Naive thymus-derived CD4-positive, alpha-beta T cell (primary cell): ENCODE measurements around the gene OSBPL5. TPM values are rescaled to one million over a fixed set of nuclear protein-coding genes. Genes with fewer than 3 reads are reported as not detected.
"Not testable (repeated sequence)": the region's sequence is repeated elsewhere in the genome, so short reads cannot be mapped to it uniquely, and the experiment has no call there.

ENCODE experiments used
- ATAC-seq: fragments of 150-1000 bp; cut with Tn5 transposase; 2 replicates; pipeline ENCODE4 v1.10.0; 2021; ENCODE audit warnings: mild to moderate bottlenecking, moderate library complexity
- CTCF ChIA-PET: fragments of 350-600 bp; sonication (Branson Sonifier 250); formaldehyde crosslinking; loops from one replicate; lab custom pipeline; 2021; ENCODE audit warnings: antibody characterized with exemption; lab: Charles Lee
- POLR2A ChIA-PET: fragments of 350-600 bp; sonication (Branson Sonifier 250); formaldehyde crosslinking; loops from one replicate; lab custom pipeline; 2021; ENCODE audit warnings: antibody characterized with exemption, inconsistent platforms; lab: Charles Lee
- DNase-seq, 9 donors: peaks; one replicate each; pipeline versions ENCODE4 v3.0.0 to v3.0.0-alpha.2; 2020 to 2022; ENCODE audit warnings: mixed read lengths in 1 of 9
- H3K27ac ChIP-seq: one replicate; pipeline ENCODE4 v1.7.0; 2013; ENCODE audit warnings: mild to moderate bottlenecking, low read depth, low read length, moderate library complexity
- H3K27me3 ChIP-seq, 2 donors: one replicate each; pipeline ENCODE4 v1.7.0; 2013; ENCODE audit warnings: low read length in 2 of 2, mild to moderate bottlenecking in 2 of 2, moderate library complexity in 2 of 2; ENCODE audit not compliant: control insufficient read depth in 2 of 2, insufficient read depth in 2 of 2
- H3K36me3 ChIP-seq, 3 experiments: 1 replicate in 2 of 3; 2 replicates in 1 of 3; pipeline ENCODE4 v1.7.0; 2013; ENCODE audit warnings: low read length in 3 of 3, mild to moderate bottlenecking in 3 of 3, moderate library complexity in 1 of 3; ENCODE audit not compliant: insufficient read depth in 3 of 3, control insufficient read depth in 2 of 3
- H3K4me1 ChIP-seq, 2 donors: one replicate each; pipeline ENCODE4 v1.7.0; 2013; ENCODE audit warnings: low read length in 2 of 2, mild to moderate bottlenecking in 2 of 2, moderate library complexity in 1 of 2; ENCODE audit not compliant: control insufficient read depth in 2 of 2, insufficient read depth in 2 of 2
- H3K4me3 ChIP-seq: 2 replicates; pipeline ENCODE4 v1.7.0; 2013; ENCODE audit warnings: mild to moderate bottlenecking, low read length
- H3K9me3 ChIP-seq, 3 experiments: 1 replicate in 2 of 3; 2 replicates in 1 of 3; pipeline ENCODE4 v1.7.0; 2013; ENCODE audit warnings: low read length in 3 of 3; ENCODE audit not compliant: control insufficient read depth in 2 of 3
- H3K27ac Mint-ChIP-seq, 9 donors: one replicate each; pipeline ENCODE4 v1.8.0; 2020 to 2022; ENCODE audit warnings: mixed read lengths in 9 of 9, mild to moderate bottlenecking in 8 of 9, moderate library complexity in 5 of 9, inconsistent platforms in 2 of 9
- H3K27me3 Mint-ChIP-seq, 5 donors: one replicate each; pipeline ENCODE4 v1.8.0; 2021 to 2022; ENCODE audit warnings: mixed read lengths in 5 of 5, mild to moderate bottlenecking in 1 of 5
- H3K36me3 Mint-ChIP-seq, 5 donors: one replicate each; pipeline ENCODE4 v1.8.0; 2020 to 2022; ENCODE audit warnings: mixed read lengths in 5 of 5, mild to moderate bottlenecking in 3 of 5, inconsistent platforms in 1 of 5
- H3K4me1 Mint-ChIP-seq, 7 donors: one replicate each; pipeline ENCODE4 v1.8.0; 2020 to 2022; ENCODE audit warnings: mixed read lengths in 7 of 7, mild to moderate bottlenecking in 3 of 7, inconsistent platforms in 1 of 7
- H3K4me3 Mint-ChIP-seq, 10 donors: one replicate each; pipeline ENCODE4 v1.8.0; 2020 to 2022; ENCODE audit warnings: mild to moderate bottlenecking in 10 of 10, mixed read lengths in 10 of 10, moderate library complexity in 6 of 10, inconsistent platforms in 2 of 10
- H3K9me3 Mint-ChIP-seq, 11 donors: one replicate each; pipeline ENCODE4 v1.8.0; 2020 to 2022; ENCODE audit warnings: mixed read lengths in 11 of 11, mild to moderate bottlenecking in 4 of 11, inconsistent platforms in 1 of 11, moderate library complexity in 1 of 11
- intact Hi-C, 2 donors: fragments of 100-400 bp; cut with micrococcal nuclease; formaldehyde crosslinking; loops; one replicate each; pipeline ENCODE4 v1.15.1; 2023
- polyA plus RNA-seq, 2 donors: library from polyadenylated mRNA; unstranded; fragments of 300-500 nt; fragmentation: Illumina TruSeq; gene quantifications; one replicate each; pipeline ENCODE4 v1.2.3, GENCODE V29; 2021
- total RNA-seq, 6 experiments: library from RNA in 5 of 6; stranded (reverse) in 5 of 6; gene quantifications; 1 replicate in 5 of 6; 2 replicates in 1 of 6; pipeline ENCODE4 v1.2.3 and lab custom pipeline; 2021 to 2026

OSBPL5 gene
- total and polyA plus RNA-seq, 7 experiments from 2014 or later = 0.51 to 76.7 (median 5.5) TPM

- H3K27ac ChIP-seq = no peak overlapping the region
- intact Hi-C loops = no loop called here
- peaks cover 0 to 3% (median 0%) of the 10 kb centered on the region in 3 experiments for H3K9me3 ChIP-seq
- ATAC-seq (no peak), DNase-seq (no peak)
- Mint-ChIP-seq H3K4me1 (peaks cover 4 to 32% (median 18%) of the 10 kb centered on the region in 7 donors), H3K9me3 (peaks cover 6 to 18% (median 11%) of the 10 kb centered on the region in 11 donors), H3K36me3 (peaks cover 0 to 6% (median 0%) of the 10 kb centered on the region in 5 donors), H3K27ac (peak overlapping the region in 1 of 9 donors; percentile 23), H3K4me3 (peak overlapping the region in 2 of 10 donors; percentile 58 to 87), H3K27me3 (peaks cover 0 to 25% (median 14%) of the 10 kb centered on the region in 5 donors)
- no peaks in the 10 kb centered on the region for H3K27me3 ChIP-seq
- ChIA-PET POLR2A (no interaction called here), CTCF (no interaction called here)
- H3K4me3 ChIP-seq = no peak overlapping the region
- no peaks in the 10 kb centered on the region for H3K36me3 ChIP-seq
- H3K4me1 ChIP-seq = peaks cover 0 to 15% of the 10 kb centered on the region in 2 donors
Observed at GRCh38 chr11:3171931-3172560, 6.9 kb upstream of the OSBPL5 start.

- no peak overlapping the region for H3K4me3 ChIP-seq
- peaks cover 4 to 32% (median 18%) of the 10 kb centered on the region in 7 donors for H3K4me1 Mint-ChIP-seq
- peaks cover 0 to 6% (median 0%) of the 10 kb centered on the region in 5 donors for H3K36me3 Mint-ChIP-seq
- H3K27me3 ChIP-seq = no peaks in the 10 kb centered on the region
- H3K36me3 ChIP-seq = no peaks in the 10 kb centered on the region
- H3K27ac ChIP-seq = no peak overlapping the region
- intact Hi-C loops = no loop called here
- DNase-seq = no peak
- H3K9me3 Mint-ChIP-seq = peaks cover 0 to 8% (median 6%) of the 10 kb centered on the region in 11 donors
- ChIA-PET POLR2A (no interaction called here), CTCF (no interaction called here)
- H3K27me3 Mint-ChIP-seq = peaks cover 0 to 23% (median 14%) of the 10 kb centered on the region in 5 donors
- peak overlapping the region in 6 of 10 donors; percentile 18 to 87 (median 30) for H3K4me3 Mint-ChIP-seq
- no peaks in the 10 kb centered on the region for H3K9me3 ChIP-seq
- H3K27ac Mint-ChIP-seq = peak overlapping the region in 3 of 9 donors; percentile 36 to 71 (median 52)
- ATAC-seq = no peak
- H3K4me1 ChIP-seq = peaks cover 0 to 21% of the 10 kb centered on the region in 2 donors
Observed at GRCh38 chr11:3170756-3171650, 5.9 kb upstream of the OSBPL5 start.

GRCh38 chr11:3170044-3170755, 5.1 kb upstream of the OSBPL5 start:
- Histone ChIP-seq H3K27ac (no peak overlapping the region), H3K4me1 (peaks cover 0 to 29% of the 10 kb centered on the region in 2 donors), H3K27me3 (no peaks in the 10 kb centered on the region), H3K36me3 (no peaks in the 10 kb centered on the region), H3K4me3 (no peak overlapping the region), H3K9me3 (no peaks in the 10 kb centered on the region)
- DNase-seq (no peak), ATAC-seq (no peak)
- POLR2A ChIA-PET = no interaction called here
- Mint-ChIP-seq H3K36me3 (no peaks in the 10 kb centered on the region), H3K27ac (peak overlapping the region in 4 of 9 donors; percentile 1 to 75 (median 33)), H3K4me1 (peaks cover 8 to 37% (median 23%) of the 10 kb centered on the region in 7 donors), H3K4me3 (peak overlapping the region; percentile 55 to 87 (median 82)), H3K27me3 (peaks cover 0 to 29% (median 11%) of the 10 kb centered on the region in 5 donors), H3K9me3 (peaks cover 0 to under 1% (median 0%) of the 10 kb centered on the region in 11 donors)
- CTCF ChIA-PET = no interaction called here
- intact Hi-C loops = no loop called here

GRCh38 chr11:3169255-3170043, 4.3 kb upstream of the OSBPL5 start:
- Mint-ChIP-seq H3K36me3 (no peaks in the 10 kb centered on the region), H3K9me3 (no peaks in the 10 kb centered on the region), H3K27ac (peak overlapping the region in 4 of 9 donors; percentile 1 to 75 (median 25)), H3K4me3 (peak overlapping the region; percentile 55 to 87 (median 82)), H3K27me3 (peaks cover 0 to 29% (median 11%) of the 10 kb centered on the region in 5 donors), H3K4me1 (peaks cover 8 to 37% (median 23%) of the 10 kb centered on the region in 7 donors)
- no peaks in the 10 kb centered on the region for H3K9me3 ChIP-seq
- H3K4me3 ChIP-seq = peak overlapping the region; percentile 31
- intact Hi-C loops = no loop called here
- ATAC-seq (no peak), DNase-seq (peak in 2 of 9 donors; percentile 4 to 37)
- no peak overlapping the region for H3K27ac ChIP-seq
- H3K4me1 ChIP-seq = peaks cover 0 to 29% of the 10 kb centered on the region in 2 donors
- H3K27me3 ChIP-seq = no peaks in the 10 kb centered on the region
- CTCF ChIA-PET = no interaction called here
- POLR2A ChIA-PET = no interaction called here
- no peaks in the 10 kb centered on the region for H3K36me3 ChIP-seq

- H3K4me3 Mint-ChIP-seq = peak overlapping the region in 8 of 10 donors; percentile 39 to 87 (median 82)
- ATAC-seq, H3K36me3 Mint-ChIP-seq, H3K27ac ChIP-seq, CTCF ChIA-PET, H3K9me3 ChIP-seq, H3K9me3 Mint-ChIP-seq, POLR2A ChIA-PET, intact Hi-C loops, H3K27me3 ChIP-seq, DNase-seq, H3K36me3 ChIP-seq: not testable (repeated sequence)
- Histone ChIP-seq H3K4me3 (peak overlapping the region; percentile 31), H3K4me1 (peaks cover 0 to 35% of the 10 kb centered on the region in 2 donors)
- H3K4me1 Mint-ChIP-seq = peaks cover 9 to 40% (median 26%) of the 10 kb centered on the region in 7 donors
- peaks cover 0 to 32% (median 11%) of the 10 kb centered on the region in 5 donors for H3K27me3 Mint-ChIP-seq
- peak overlapping the region in 1 of 9 donors; percentile 11 for H3K27ac Mint-ChIP-seq
Observed at GRCh38 chr11:3168742-3169254, 3.7 kb upstream of the OSBPL5 start.
